ENCODE data around the gene ADAMTS16. TPM values are rescaled to one million over a fixed set of nuclear protein-coding genes. Genes with fewer than 3 reads are reported as not detected.

The ADAMTS16 gene
- total RNA-seq, 1 experiment from 2014 or later: not detected

GRCh38 chr5:5359618-5360017, 219.5 kb downstream of the ADAMTS16 start:
- Mint-ChIP-seq H3K4me3 (ENCODE audit: low read depth, unreplicated experiment) (no peak overlapping the region), H3K9me3 (ENCODE audit: low read depth, unreplicated experiment) (peaks cover 5% of the 10 kb centered on the region)

GRCh38 chr5:5360363-5360940, 220.3 kb downstream of the ADAMTS16 start:
- CTCF ChIA-PET: no interaction called here
- intact Hi-C loops (cut with micrococcal nuclease; ENCODE audit: unreplicated experiment): no loop called here

More at GRCh38 chr5:5359618-5360017, 219.5 kb downstream of the ADAMTS16 start:
- DNase-seq: no peak
- CTCF ChIA-PET: no interaction called here
- Mint-ChIP-seq H3K27ac (ENCODE audit: unreplicated experiment) (no peak overlapping the region), H3K4me1 (ENCODE audit: low read depth, unreplicated experiment) (no peaks in the 10 kb centered on the region), H3K36me3 (ENCODE audit: insufficient read depth, unreplicated experiment) (no peaks in the 10 kb centered on the region), H3K27me3 (ENCODE audit: unreplicated experiment) (peaks cover 36% of the 10 kb centered on the region)
- TF ChIP-seq CTCF (IDR thresholded peaks at IDR 0.05; ENCODE audit: unreplicated experiment): no peak
- intact Hi-C loops (cut with micrococcal nuclease; ENCODE audit: unreplicated experiment): no loop called here
- BruUV-seq (replicated peaks): no TSS peak

GRCh38 chr5:5360941-5361520, 220.9 kb downstream of the ADAMTS16 start:
- BruUV-seq (replicated peaks): no TSS peak
- DNase-seq: no peak
- H3K27ac Mint-ChIP-seq (ENCODE audit: unreplicated experiment): no peak overlapping the region
- TF ChIP-seq CTCF (IDR thresholded peaks at IDR 0.05; ENCODE audit: unreplicated experiment): no peak
- intact Hi-C loops (cut with micrococcal nuclease; ENCODE audit: unreplicated experiment): no loop called here
- H3K4me1 Mint-ChIP-seq (ENCODE audit: low read depth, unreplicated experiment): no peaks in the 10 kb centered on the region
- CTCF ChIA-PET: no interaction called here
- peaks cover 36% of the 10 kb centered on the region for H3K27me3 Mint-ChIP-seq (ENCODE audit: unreplicated experiment)
- H3K36me3 Mint-ChIP-seq (ENCODE audit: insufficient read depth, unreplicated experiment): no peaks in the 10 kb centered on the region
- H3K4me3 Mint-ChIP-seq (ENCODE audit: low read depth, unreplicated experiment): no peak overlapping the region
- H3K9me3 Mint-ChIP-seq (ENCODE audit: low read depth, unreplicated experiment): no peaks in the 10 kb centered on the region

More at GRCh38 chr5:5360363-5360940, 220.3 kb downstream of the ADAMTS16 start:
- no peak for DNase-seq
- Mint-ChIP-seq H3K27ac (ENCODE audit: unreplicated experiment) (no peak overlapping the region), H3K27me3 (ENCODE audit: unreplicated experiment) (peaks cover 36% of the 10 kb centered on the region), H3K4me1 (ENCODE audit: low read depth, unreplicated experiment) (no peaks in the 10 kb centered on the region), H3K36me3 (ENCODE audit: insufficient read depth, unreplicated experiment) (no peaks in the 10 kb centered on the region), H3K9me3 (ENCODE audit: low read depth, unreplicated experiment) (peaks cover 3% of the 10 kb centered on the region), H3K4me3 (ENCODE audit: low read depth, unreplicated experiment) (no peak overlapping the region)
- BruUV-seq (replicated peaks): no TSS peak
- TF ChIP-seq CTCF (IDR thresholded peaks at IDR 0.05; ENCODE audit: unreplicated experiment): no peak

- H3K27me3 Mint-ChIP-seq (ENCODE audit: unreplicated experiment): peaks cover 36% of the 10 kb centered on the region
- H3K27ac Mint-ChIP-seq (ENCODE audit: unreplicated experiment): no peak overlapping the region
- CTCF ChIA-PET: no interaction called here
- intact Hi-C loops (cut with micrococcal nuclease; ENCODE audit: unreplicated experiment): no loop called here
- peaks cover 3% of the 10 kb centered on the region for H3K9me3 Mint-ChIP-seq (ENCODE audit: low read depth, unreplicated experiment)
- H3K4me1 Mint-ChIP-seq (ENCODE audit: low read depth, unreplicated experiment): no peaks in the 10 kb centered on the region
- BruUV-seq (replicated peaks): no TSS peak
- no peaks in the 10 kb centered on the region for H3K36me3 Mint-ChIP-seq (ENCODE audit: insufficient read depth, unreplicated experiment)
- H3K4me3 Mint-ChIP-seq (ENCODE audit: low read depth, unreplicated experiment): no peak overlapping the region
- TF ChIP-seq CTCF (IDR thresholded peaks at IDR 0.05; ENCODE audit: unreplicated experiment): no peak
- DNase-seq: no peak
These were observed 222.9 kb downstream of the ADAMTS16 start for GRCh38 chr5:5363045-5363444.
